ENCODE measurements around the gene NAA20.

- TF ChIP-seq CTCF (IDR thresholded peaks at IDR 0.05) (no peak), POLR2A (IDR thresholded peaks at IDR 0.05) (no peak), EP300 (IDR thresholded peaks at IDR 0.05) (no peak)
Measured at GRCh38 chr20:20078041-20078440, 60.9 kb downstream of the NAA20 start.

All from upper lobe of left lung (tissue), 4 donors.